ENCODE results near the gene DPEP2.

The DPEP2 gene

GRCh38 chr16:67964477-67965131 lies 34.7 kb downstream of the DPEP2 start:
- H3K9ac ChIP-seq (ENCODE audit: low read depth, low read length, poor library complexity, severe bottlenecking) = no peak overlapping the region
- no peaks in the 10 kb centered on the region for H3K9me2 ChIP-seq (replicated peaks; ENCODE audit: low read depth, low read length)
- peaks cover 18% of the 10 kb centered on the region for H3K4me1 ChIP-seq (ENCODE audit: insufficient read depth, low read length, poor library complexity, severe bottlenecking)
- no peak overlapping the region for H3K4me2 ChIP-seq (ENCODE audit: low read depth, low read length, poor library complexity, severe bottlenecking)
- TF ChIP-seq CTCF (conservative IDR thresholded peaks at IDR 0.05; ENCODE audit: low read length) (no peak), EZH2phosphoT487 (IDR thresholded peaks at IDR 0.05; ENCODE audit: borderline replicate concordance) (no peak)
- H3F3A ChIP-seq (ENCODE audit: low read depth) = no peaks in the 10 kb centered on the region
- no peaks in the 10 kb centered on the region for H3K79me2 ChIP-seq (ENCODE audit: insufficient read depth, low read length)
- no peaks in the 10 kb centered on the region for H3K27me3 ChIP-seq (ENCODE audit: insufficient read depth, low read length, poor library complexity, severe bottlenecking)
- H3K4me3 ChIP-seq (ENCODE audit: low read length, poor library complexity, severe bottlenecking) = no peak overlapping the region
- no peaks in the 10 kb centered on the region for H3K36me3 ChIP-seq (ENCODE audit: insufficient read depth, low read length)
- no peaks in the 10 kb centered on the region for H3K9me3 ChIP-seq (ENCODE audit: insufficient read depth, low read depth, low read length)
- H2AFZ ChIP-seq (ENCODE audit: low read length) = no peak overlapping the region
- H4K20me1 ChIP-seq (ENCODE audit: insufficient read depth, low read length, poor library complexity, severe bottlenecking) = no peaks in the 10 kb centered on the region

GRCh38 chr16:67963662-67964321 lies 35.5 kb downstream of the DPEP2 start:
- Histone ChIP-seq H3K9ac (ENCODE audit: low read depth, low read length, poor library complexity, severe bottlenecking) (no peak overlapping the region), H3K9me3 (ENCODE audit: insufficient read depth, low read depth, low read length) (no peaks in the 10 kb centered on the region), H4K20me1 (ENCODE audit: insufficient read depth, low read length, poor library complexity, severe bottlenecking) (no peaks in the 10 kb centered on the region), H2AFZ (ENCODE audit: low read length) (no peak overlapping the region), H3K9me2 (replicated peaks; ENCODE audit: low read depth, low read length) (no peaks in the 10 kb centered on the region), H3K4me3 (ENCODE audit: low read length, poor library complexity, severe bottlenecking) (no peak overlapping the region), H3K36me3 (ENCODE audit: insufficient read depth, low read length) (no peaks in the 10 kb centered on the region), H3K4me1 (ENCODE audit: insufficient read depth, low read length, poor library complexity, severe bottlenecking) (peaks cover 15% of the 10 kb centered on the region), H3K79me2 (ENCODE audit: insufficient read depth, low read length) (no peaks in the 10 kb centered on the region), H3K27me3 (ENCODE audit: insufficient read depth, low read length, poor library complexity, severe bottlenecking) (no peaks in the 10 kb centered on the region), H3K4me2 (ENCODE audit: low read depth, low read length, poor library complexity, severe bottlenecking) (no peak overlapping the region), H3F3A (ENCODE audit: low read depth) (no peaks in the 10 kb centered on the region)
- TF ChIP-seq CTCF (conservative IDR thresholded peaks at IDR 0.05; ENCODE audit: low read length) (no peak), EZH2phosphoT487 (IDR thresholded peaks at IDR 0.05; ENCODE audit: borderline replicate concordance) (no peak)

- no peaks in the 10 kb centered on the region for H3K36me3 ChIP-seq (ENCODE audit: insufficient read depth, low read length)
- H3K27me3 ChIP-seq (ENCODE audit: insufficient read depth, low read length, poor library complexity, severe bottlenecking) = no peaks in the 10 kb centered on the region
- no peak overlapping the region for H3K4me2 ChIP-seq (ENCODE audit: low read depth, low read length, poor library complexity, severe bottlenecking)
- no peaks in the 10 kb centered on the region for H3F3A ChIP-seq (ENCODE audit: low read depth)
- no peaks in the 10 kb centered on the region for H3K9me3 ChIP-seq (ENCODE audit: insufficient read depth, low read depth, low read length)
- no peaks in the 10 kb centered on the region for H4K20me1 ChIP-seq (ENCODE audit: insufficient read depth, low read length, poor library complexity, severe bottlenecking)
- peaks cover 12% of the 10 kb centered on the region for H3K4me1 ChIP-seq (ENCODE audit: insufficient read depth, low read length, poor library complexity, severe bottlenecking)
- H3K4me3 ChIP-seq (ENCODE audit: low read length, poor library complexity, severe bottlenecking) = no peak overlapping the region
- H3K79me2 ChIP-seq (ENCODE audit: insufficient read depth, low read length) = no peaks in the 10 kb centered on the region
- H3K9me2 ChIP-seq (replicated peaks; ENCODE audit: low read depth, low read length) = no peaks in the 10 kb centered on the region
- H2AFZ ChIP-seq (ENCODE audit: low read length) = no peak overlapping the region
- H3K9ac ChIP-seq (ENCODE audit: low read depth, low read length, poor library complexity, severe bottlenecking) = no peak overlapping the region
- no peak for TF ChIP-seq EZH2phosphoT487 (IDR thresholded peaks at IDR 0.05; ENCODE audit: borderline replicate concordance)
- no peak for TF ChIP-seq CTCF (conservative IDR thresholded peaks at IDR 0.05; ENCODE audit: low read length)
These were observed 36.0 kb downstream of the DPEP2 start for GRCh38 chr16:67963292-67963661.

Measured in Loucy (cell line).